Measurements from ENCODE around the gene KHDC1L. TPM values are rescaled to one million over a fixed set of nuclear protein-coding genes. Genes with fewer than 3 reads are reported as not detected.
"Not testable (repeated sequence)": the region's sequence is repeated elsewhere in the genome, so short reads cannot be mapped to it uniquely, and the experiment has no call there.

The KHDC1L gene
- total RNA-seq, 1 donor from 2014 or later: not detected

GRCh38 chr6:73207221-73207837, 18.0 kb downstream of the KHDC1L start:
- intact Hi-C loops (cut with micrococcal nuclease): no loop called here

- intact Hi-C loops (cut with micrococcal nuclease): no loop called here
Measured at GRCh38 chr6:73204252-73204651, 21.0 kb downstream of the KHDC1L start.

- intact Hi-C loops (cut with micrococcal nuclease): no loop called here
Measured at GRCh38 chr6:73203098-73203497, 22.2 kb downstream of the KHDC1L start.

GRCh38 chr6:73200735-73201134, 24.6 kb downstream of the KHDC1L start:
- intact Hi-C loops (cut with micrococcal nuclease): no loop called here

GRCh38 chr6:73200247-73200646, 25.0 kb downstream of the KHDC1L start:
- intact Hi-C loops (cut with micrococcal nuclease): no loop called here

- intact Hi-C loops (cut with micrococcal nuclease): no loop called here
Measured at GRCh38 chr6:73194744-73195143, 30.6 kb downstream of the KHDC1L start.

GRCh38 chr6:73193302-73193701, 32.0 kb downstream of the KHDC1L start:
- intact Hi-C loops (cut with micrococcal nuclease): not testable (repeated sequence)

GRCh38 chr6:73182021-73182607, 43.2 kb downstream of the KHDC1L start:
- intact Hi-C loops (cut with micrococcal nuclease): no loop called here

- intact Hi-C loops (cut with micrococcal nuclease): loop anchor here (1.0 to 2.0 kb wide), 6 partner anchors 51 to 1646 kb away; no protein-coding TSS in a partner anchor
Measured at GRCh38 chr6:73180763-73181619, 44.3 kb downstream of the KHDC1L start.

- intact Hi-C loops (cut with micrococcal nuclease): loop anchor here (2.0 kb wide), 1 partner anchor 1645 kb away; no protein-coding TSS in a partner anchor
Measured at GRCh38 chr6:73180076-73180738, 45.1 kb downstream of the KHDC1L start.

- intact Hi-C loops (cut with micrococcal nuclease): no loop called here
Measured at GRCh38 chr6:73177221-73177944, 47.9 kb downstream of the KHDC1L start.

GRCh38 chr6:73176057-73176456, 49.2 kb downstream of the KHDC1L start:
- intact Hi-C loops (cut with micrococcal nuclease): no loop called here

- intact Hi-C loops (cut with micrococcal nuclease): no loop called here
Measured at GRCh38 chr6:73174646-73175045, 50.6 kb downstream of the KHDC1L start.

Other genes with a start within 250 kb of the KHDC1L start
- gene KHDC1, start 37.7 kb upstream of the KHDC1L start, total RNA-seq: 2.6 and 2.9 TPM in 2 replicates
- not detected in 2 replicates for gene DPPA5, start 128.8 kb upstream of the KHDC1L start, total RNA-seq
- gene KHDC3L, start 137.2 kb upstream of the KHDC1L start, total RNA-seq: not detected in 2 replicates
- 1.0 TPM in 2 replicates for gene OOEP, start 144.4 kb upstream of the KHDC1L start, total RNA-seq
- 1.3 and 1.5 TPM in 2 replicates for gene DDX43, start 169.3 kb upstream of the KHDC1L start, total RNA-seq
- 52.5 and 56.2 TPM in 2 replicates for gene CGAS, start 226.8 kb upstream of the KHDC1L start, total RNA-seq
- gene MTO1, start 236.2 kb upstream of the KHDC1L start, total RNA-seq: 43.7 and 44.6 TPM in 2 replicates